GM21786 (cell line): ENCODE data around the gene ZBED1.
"Not testable (repeated sequence)": the region's sequence is repeated elsewhere in the genome, so short reads cannot be mapped to it uniquely, and the experiment has no call there.

Experiments used
- ATAC-seq: cut with Tn5 transposase; IDR thresholded peaks from one replicate; pipeline ENCODE4 v1.9.1; 2021; ENCODE audit not compliant: unreplicated experiment

ZBED1 gene

GRCh38 chrX:2500803-2501558 lies at the start of gene ZBED1, which contains the start of gene DHRSX:
ZBED1 (minus strand) TSS chrX:2500976; CDS start chrX:2490719, 10,257 bp downstream.
DHRSX (minus strand) TSS chrX:2500976; CDS start chrX:2500925, 51 bp downstream.
- peak; percentile 44 for ATAC-seq

GRCh38 chrX:2549876-2550275 lies 49.1 kb upstream of the ZBED1 start:
- ATAC-seq: no peak

GRCh38 chrX:2548711-2549423 lies 48.1 kb upstream of the ZBED1 start:
- ATAC-seq: no peak

- ATAC-seq: no peak
Observed at GRCh38 chrX:2547736-2548135, 47.0 kb upstream of the ZBED1 start.

GRCh38 chrX:2546496-2546895 lies 45.7 kb upstream of the ZBED1 start:
- ATAC-seq: no peak

- no peak for ATAC-seq
Observed at GRCh38 chrX:2545144-2545543, 44.4 kb upstream of the ZBED1 start.

- no peak for ATAC-seq
Observed at GRCh38 chrX:2542826-2543521, 42.2 kb upstream of the ZBED1 start.

GRCh38 chrX:2541603-2542002 lies 40.8 kb upstream of the ZBED1 start:
- no peak for ATAC-seq

GRCh38 chrX:2540426-2540947 lies 39.7 kb upstream of the ZBED1 start:
- no peak for ATAC-seq

- no peak for ATAC-seq
Observed at GRCh38 chrX:2539586-2539985, 38.8 kb upstream of the ZBED1 start.

GRCh38 chrX:2538031-2538757 lies 37.4 kb upstream of the ZBED1 start:
- ATAC-seq: no peak

GRCh38 chrX:2536974-2537373 lies 36.2 kb upstream of the ZBED1 start:
- no peak for ATAC-seq

GRCh38 chrX:2536141-2536540 lies 35.4 kb upstream of the ZBED1 start:
- ATAC-seq: no peak

GRCh38 chrX:2534261-2535021 lies 33.7 kb upstream of the ZBED1 start:
- not testable (repeated sequence) for ATAC-seq

- no peak for ATAC-seq
Observed at GRCh38 chrX:2533424-2533823, 32.6 kb upstream of the ZBED1 start.

GRCh38 chrX:2526390-2526789 lies 25.6 kb upstream of the ZBED1 start:
- ATAC-seq: no peak

GRCh38 chrX:2523911-2524310 lies 23.1 kb upstream of the ZBED1 start:
- ATAC-seq: no peak

- ATAC-seq: peak; percentile 42
Observed at GRCh38 chrX:2521927-2522386, 21.2 kb upstream of the ZBED1 start.

GRCh38 chrX:2521092-2521926 lies 20.5 kb upstream of the ZBED1 start:
- ATAC-seq: peak; percentile 75
